Stomach smooth muscle (tissue), 2 donors: ENCODE measurements around the gene TECTB.

ENCODE experiments used
- H3K27ac ChIP-seq: one replicate; pipeline ENCODE4 v1.7.0; 2013; ENCODE audit warnings: mild to moderate bottlenecking, low read length, inconsistent platforms
- H3K27me3 ChIP-seq, 2 donors: one replicate each; pipeline ENCODE4 v1.7.0; 2013; ENCODE audit warnings: low read length in 2 of 2; ENCODE audit not compliant: insufficient read depth in 2 of 2, control insufficient read depth in 1 of 2
- H3K36me3 ChIP-seq, 2 donors: one replicate each; pipeline ENCODE4 v1.7.0; 2013; ENCODE audit warnings: low read length in 2 of 2; ENCODE audit not compliant: control insufficient read depth in 2 of 2, insufficient read depth in 2 of 2
- H3K4me1 ChIP-seq: one replicate; pipeline ENCODE4 v1.7.0; 2013; ENCODE audit warnings: low read length; ENCODE audit not compliant: control insufficient read depth, insufficient read depth
- H3K4me3 ChIP-seq, 2 donors: one replicate each; pipeline ENCODE4 v1.7.0; 2013; ENCODE audit warnings: low read length in 2 of 2
- H3K9ac ChIP-seq, 2 donors: one replicate each; pipeline ENCODE4 v1.7.0; 2013; ENCODE audit warnings: low read length in 2 of 2, mild to moderate bottlenecking in 1 of 2
- H3K9me3 ChIP-seq, 2 donors: one replicate each; pipeline ENCODE4 v1.7.0; 2013; ENCODE audit warnings: low read length in 2 of 2; ENCODE audit not compliant: control insufficient read depth in 2 of 2
- donor health status: healthy.
- donor health status: Pancreatic carcinoma.

Gene TECTB

GRCh38 chr10:112289373-112290053, 6.3 kb downstream of the TECTB start:
- no peak overlapping the region for H3K9ac ChIP-seq
- no peak overlapping the region for H3K4me3 ChIP-seq
- peaks cover 12% of the 10 kb centered on the region for H3K4me1 ChIP-seq
- no peaks in the 10 kb centered on the region for H3K9me3 ChIP-seq
- no peak overlapping the region for H3K27ac ChIP-seq
- H3K36me3 ChIP-seq: no peaks in the 10 kb centered on the region
- H3K27me3 ChIP-seq: no peaks in the 10 kb centered on the region

- no peaks in the 10 kb centered on the region for H3K9me3 ChIP-seq
Measured at GRCh38 chr10:112290054-112290373, 6.8 kb downstream of the TECTB start.

GRCh38 chr10:112294169-112294568, 11.0 kb downstream of the TECTB start:
- no peak overlapping the region for H3K4me3 ChIP-seq
- H3K36me3 ChIP-seq: no peaks in the 10 kb centered on the region
- no peak overlapping the region for H3K27ac ChIP-seq
- no peak overlapping the region for H3K9ac ChIP-seq
- H3K27me3 ChIP-seq: no peaks in the 10 kb centered on the region
- H3K4me1 ChIP-seq: peaks cover 25% of the 10 kb centered on the region
- no peaks in the 10 kb centered on the region for H3K9me3 ChIP-seq

More at GRCh38 chr10:112290054-112290373, 6.8 kb downstream of the TECTB start:
- no peak overlapping the region for H3K4me3 ChIP-seq
- H3K27me3 ChIP-seq: no peaks in the 10 kb centered on the region
- H3K4me1 ChIP-seq: peaks cover 12% of the 10 kb centered on the region
- no peaks in the 10 kb centered on the region for H3K36me3 ChIP-seq
- H3K9ac ChIP-seq: no peak overlapping the region
- no peak overlapping the region for H3K27ac ChIP-seq

GRCh38 chr10:112295853-112296830, 12.9 kb downstream of the TECTB start:
- Histone ChIP-seq H3K36me3 (no peaks in the 10 kb centered on the region), H3K4me1 (peaks cover 25% of the 10 kb centered on the region), H3K9ac (no peak overlapping the region), H3K27ac (peak overlapping the region; percentile 62), H3K9me3 (no peaks in the 10 kb centered on the region), H3K27me3 (no peaks in the 10 kb centered on the region), H3K4me3 (peak overlapping the region; percentile 47)

- H3K27me3 ChIP-seq: no peaks in the 10 kb centered on the region
- peak overlapping the region; percentile 62 for H3K27ac ChIP-seq
- no peaks in the 10 kb centered on the region for H3K36me3 ChIP-seq
- no peaks in the 10 kb centered on the region for H3K9me3 ChIP-seq
- peaks cover 25% of the 10 kb centered on the region for H3K4me1 ChIP-seq
- H3K4me3 ChIP-seq: peak overlapping the region; percentile 47
- H3K9ac ChIP-seq: no peak overlapping the region
Measured at GRCh38 chr10:112296908-112297331, 13.7 kb downstream of the TECTB start.

- H3K4me3 ChIP-seq: no peak overlapping the region
- H3K27me3 ChIP-seq: no peaks in the 10 kb centered on the region
- no peak overlapping the region for H3K9ac ChIP-seq
- no peaks in the 10 kb centered on the region for H3K36me3 ChIP-seq
- no peak overlapping the region for H3K27ac ChIP-seq
- peaks cover 25% of the 10 kb centered on the region for H3K4me1 ChIP-seq
- no peaks in the 10 kb centered on the region for H3K9me3 ChIP-seq
Measured at GRCh38 chr10:112298581-112298980, 15.4 kb downstream of the TECTB start.

- Histone ChIP-seq H3K4me1 (peaks cover 25% of the 10 kb centered on the region), H3K4me3 (no peak overlapping the region), H3K36me3 (no peaks in the 10 kb centered on the region), H3K9ac (no peak overlapping the region), H3K27ac (no peak overlapping the region), H3K9me3 (no peaks in the 10 kb centered on the region), H3K27me3 (no peaks in the 10 kb centered on the region)
Measured at GRCh38 chr10:112299456-112299855, 16.3 kb downstream of the TECTB start.

- peaks cover 6% of the 10 kb centered on the region for H3K4me1 ChIP-seq
- H3K9ac ChIP-seq: no peak overlapping the region
- H3K27me3 ChIP-seq: no peaks in the 10 kb centered on the region
- no peaks in the 10 kb centered on the region for H3K36me3 ChIP-seq
- H3K27ac ChIP-seq: no peak overlapping the region
- H3K4me3 ChIP-seq: no peak overlapping the region
- no peaks in the 10 kb centered on the region for H3K9me3 ChIP-seq
Measured at GRCh38 chr10:112302335-112302734, 19.1 kb downstream of the TECTB start.

- H3K4me1 ChIP-seq: peaks cover 5% of the 10 kb centered on the region
- H3K36me3 ChIP-seq: no peaks in the 10 kb centered on the region
- no peak overlapping the region for H3K4me3 ChIP-seq
- no peak overlapping the region for H3K9ac ChIP-seq
- H3K9me3 ChIP-seq: no peaks in the 10 kb centered on the region
- no peak overlapping the region for H3K27ac ChIP-seq
- peaks cover 0 to under 1% of the 10 kb centered on the region in 2 donors for H3K27me3 ChIP-seq
Measured at GRCh38 chr10:112303528-112303927, 20.3 kb downstream of the TECTB start.

GRCh38 chr10:112304267-112304859, 21.2 kb downstream of the TECTB start:
- no peak overlapping the region for H3K9ac ChIP-seq
- H3K9me3 ChIP-seq: no peaks in the 10 kb centered on the region
- peaks cover 3% of the 10 kb centered on the region for H3K4me1 ChIP-seq
- H3K27ac ChIP-seq: no peak overlapping the region
- H3K4me3 ChIP-seq: no peak overlapping the region
- no peaks in the 10 kb centered on the region for H3K36me3 ChIP-seq
- H3K27me3 ChIP-seq: peaks cover 0 to 4% of the 10 kb centered on the region in 2 donors
